ENCODE data around the gene UBN1.

DNA sequence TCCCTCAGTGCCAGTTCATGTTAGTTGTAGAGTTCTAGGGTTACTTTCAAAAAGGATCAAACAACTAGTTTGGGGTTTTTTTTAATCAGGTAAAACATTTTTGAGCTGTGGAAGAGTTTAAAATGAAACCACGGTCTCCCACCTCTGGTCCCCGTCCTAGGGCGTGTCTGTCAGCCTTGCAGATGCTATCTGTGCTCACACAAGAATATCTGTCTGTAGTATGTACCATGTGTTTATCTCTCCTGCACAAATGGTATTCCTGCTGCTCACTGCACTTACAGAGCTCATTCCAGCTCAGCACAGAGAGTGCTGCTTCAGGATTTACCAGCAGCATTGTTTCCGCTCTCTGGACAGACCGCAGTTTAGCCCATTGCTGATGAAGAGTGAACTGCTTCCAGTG, 38.9 kb downstream of the UBN1 start:
- TF ChIP-seq, protein P1, sequence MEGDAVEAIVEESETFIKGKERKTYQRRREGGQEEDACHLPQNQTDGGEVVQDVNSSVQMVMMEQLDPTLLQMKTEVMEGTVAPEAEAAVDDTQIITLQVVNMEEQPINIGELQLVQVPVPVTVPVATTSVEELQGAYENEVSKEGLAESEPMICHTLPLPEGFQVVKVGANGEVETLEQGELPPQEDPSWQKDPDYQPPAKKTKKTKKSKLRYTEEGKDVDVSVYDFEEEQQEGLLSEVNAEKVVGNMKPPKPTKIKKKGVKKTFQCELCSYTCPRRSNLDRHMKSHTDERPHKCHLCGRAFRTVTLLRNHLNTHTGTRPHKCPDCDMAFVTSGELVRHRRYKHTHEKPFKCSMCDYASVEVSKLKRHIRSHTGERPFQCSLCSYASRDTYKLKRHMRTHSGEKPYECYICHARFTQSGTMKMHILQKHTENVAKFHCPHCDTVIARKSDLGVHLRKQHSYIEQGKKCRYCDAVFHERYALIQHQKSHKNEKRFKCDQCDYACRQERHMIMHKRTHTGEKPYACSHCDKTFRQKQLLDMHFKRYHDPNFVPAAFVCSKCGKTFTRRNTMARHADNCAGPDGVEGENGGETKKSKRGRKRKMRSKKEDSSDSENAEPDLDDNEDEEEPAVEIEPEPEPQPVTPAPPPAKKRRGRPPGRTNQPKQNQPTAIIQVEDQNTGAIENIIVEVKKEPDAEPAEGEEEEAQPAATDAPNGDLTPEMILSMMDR (IDR thresholded peaks at IDR 0.05; ENCODE audit: low read depth, low read length, missing input control) = no peak
- TF ChIP-seq FOXA1 (IDR thresholded peaks at IDR 0.05) (no peak), GABPA (IDR thresholded peaks at IDR 0.05 in 1 of 2, conservative IDR thresholded peaks at IDR 0.05 in 1 of 2) (no peak), NR2F2 (IDR thresholded peaks at IDR 0.05) (no peak), MAX (IDR thresholded peaks at IDR 0.05) (no peak), TAF1 (conservative IDR thresholded peaks at IDR 0.05) (no peak)
- TF ChIP-seq, protein P2, sequence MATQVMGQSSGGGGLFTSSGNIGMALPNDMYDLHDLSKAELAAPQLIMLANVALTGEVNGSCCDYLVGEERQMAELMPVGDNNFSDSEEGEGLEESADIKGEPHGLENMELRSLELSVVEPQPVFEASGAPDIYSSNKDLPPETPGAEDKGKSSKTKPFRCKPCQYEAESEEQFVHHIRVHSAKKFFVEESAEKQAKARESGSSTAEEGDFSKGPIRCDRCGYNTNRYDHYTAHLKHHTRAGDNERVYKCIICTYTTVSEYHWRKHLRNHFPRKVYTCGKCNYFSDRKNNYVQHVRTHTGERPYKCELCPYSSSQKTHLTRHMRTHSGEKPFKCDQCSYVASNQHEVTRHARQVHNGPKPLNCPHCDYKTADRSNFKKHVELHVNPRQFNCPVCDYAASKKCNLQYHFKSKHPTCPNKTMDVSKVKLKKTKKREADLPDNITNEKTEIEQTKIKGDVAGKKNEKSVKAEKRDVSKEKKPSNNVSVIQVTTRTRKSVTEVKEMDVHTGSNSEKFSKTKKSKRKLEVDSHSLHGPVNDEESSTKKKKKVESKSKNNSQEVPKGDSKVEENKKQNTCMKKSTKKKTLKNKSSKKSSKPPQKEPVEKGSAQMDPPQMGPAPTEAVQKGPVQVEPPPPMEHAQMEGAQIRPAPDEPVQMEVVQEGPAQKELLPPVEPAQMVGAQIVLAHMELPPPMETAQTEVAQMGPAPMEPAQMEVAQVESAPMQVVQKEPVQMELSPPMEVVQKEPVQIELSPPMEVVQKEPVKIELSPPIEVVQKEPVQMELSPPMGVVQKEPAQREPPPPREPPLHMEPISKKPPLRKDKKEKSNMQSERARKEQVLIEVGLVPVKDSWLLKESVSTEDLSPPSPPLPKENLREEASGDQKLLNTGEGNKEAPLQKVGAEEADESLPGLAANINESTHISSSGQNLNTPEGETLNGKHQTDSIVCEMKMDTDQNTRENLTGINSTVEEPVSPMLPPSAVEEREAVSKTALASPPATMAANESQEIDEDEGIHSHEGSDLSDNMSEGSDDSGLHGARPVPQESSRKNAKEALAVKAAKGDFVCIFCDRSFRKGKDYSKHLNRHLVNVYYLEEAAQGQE (IDR thresholded peaks at IDR 0.05) = no peak

Data from liver (tissue), 3 donors.